Activated CD4-positive, alpha-beta T cell treated with anti-CD3 and anti-CD28 coated beads, Interleukin-2, amount 50 U/mL, for 16 hours (primary cell): ENCODE results near the gene TRMT6.

Experiments used
- DNase-seq: peaks from one replicate; pipeline ENCODE4 v3.0.0-alpha.2; 2020

Gene TRMT6

GRCh38 chr20:5950271-5951031, at the start of gene TRMT6, which contains the start of gene MCM8:
Gene TRMT6, minus strand, starts transcription at chr20:5950533. Its CDS starts 128 bp downstream, at chr20:5950405.
Gene MCM8, plus strand, starts transcription at chr20:5950652. Its CDS starts 1,364 bp downstream, at chr20:5952016.
- DNase-seq = peak; percentile 98

GRCh38 chr20:5999783-6000182, 49.5 kb upstream of the TRMT6 start:
- no peak for DNase-seq

- DNase-seq = peak; percentile 66
Measured at GRCh38 chr20:5996765-5997164, 46.4 kb upstream of the TRMT6 start.

GRCh38 chr20:5991623-5992441, 41.5 kb upstream of the TRMT6 start:
- no peak for DNase-seq

GRCh38 chr20:5990946-5991345, 40.6 kb upstream of the TRMT6 start:
- DNase-seq = no peak

- no peak for DNase-seq
Measured at GRCh38 chr20:5989539-5989938, 39.2 kb upstream of the TRMT6 start.

GRCh38 chr20:5987383-5987782, 37.0 kb upstream of the TRMT6 start:
- no peak for DNase-seq

GRCh38 chr20:5980720-5981538, 30.6 kb upstream of the TRMT6 start:
- no peak for DNase-seq

GRCh38 chr20:5979801-5980200, 29.5 kb upstream of the TRMT6 start:
- no peak for DNase-seq

- no peak for DNase-seq
Measured at GRCh38 chr20:5977975-5978374, 27.6 kb upstream of the TRMT6 start.

GRCh38 chr20:5977223-5977622, 26.9 kb upstream of the TRMT6 start:
- no peak for DNase-seq

- DNase-seq = no peak
Measured at GRCh38 chr20:5975778-5976177, 25.4 kb upstream of the TRMT6 start.

- DNase-seq = no peak
Measured at GRCh38 chr20:5974531-5974930, 24.2 kb upstream of the TRMT6 start.

- DNase-seq = no peak
Measured at GRCh38 chr20:5973971-5974370, 23.6 kb upstream of the TRMT6 start.

GRCh38 chr20:5973172-5973571, 22.8 kb upstream of the TRMT6 start:
- DNase-seq = no peak

GRCh38 chr20:5971203-5971602, 20.9 kb upstream of the TRMT6 start:
- DNase-seq = no peak

GRCh38 chr20:5970381-5970780, 20.0 kb upstream of the TRMT6 start:
- no peak for DNase-seq

- DNase-seq = no peak
Measured at GRCh38 chr20:5969940-5970339, 19.6 kb upstream of the TRMT6 start.

GRCh38 chr20:5969348-5969935, 19.1 kb upstream of the TRMT6 start:
- no peak for DNase-seq

- DNase-seq = no peak
Measured at GRCh38 chr20:5968462-5968861, 18.1 kb upstream of the TRMT6 start.

GRCh38 chr20:5967469-5967868, 17.1 kb upstream of the TRMT6 start:
- DNase-seq = no peak

GRCh38 chr20:5949943-5950270, 426 bp downstream of the TRMT6 start:
- no peak for DNase-seq

- peak; percentile 81 for DNase-seq
Measured at GRCh38 chr20:5947276-5947675, 3.1 kb downstream of the TRMT6 start.
